ENCODE data around the gene SCRG1.

Gene SCRG1

GRCh38 chr4:173398779-173399415 is at the start of gene SCRG1:
TSS of gene SCRG1 (minus strand) at chr4:173399116. CDS start at chr4:173391414, 7,702 bp downstream.
- no peak for TF ChIP-seq GATA2 (IDR thresholded peaks at IDR 0.05; ENCODE audit: low read depth, low read length)
- no peak for TF ChIP-seq GATA3 (IDR thresholded peaks at IDR 0.05; ENCODE audit: low read depth, low read length)

- TF ChIP-seq GATA2 (IDR thresholded peaks at IDR 0.05; ENCODE audit: low read depth, low read length) (no peak), GATA3 (IDR thresholded peaks at IDR 0.05; ENCODE audit: low read depth, low read length) (no peak)
These were observed 49.2 kb upstream of the SCRG1 start for GRCh38 chr4:173448103-173448502.

- TF ChIP-seq GATA2 (IDR thresholded peaks at IDR 0.05; ENCODE audit: low read depth, low read length) (no peak), GATA3 (IDR thresholded peaks at IDR 0.05; ENCODE audit: low read depth, low read length) (no peak)
These were observed 47.5 kb upstream of the SCRG1 start for GRCh38 chr4:173446416-173446815.

GRCh38 chr4:173443121-173443520 is 44.2 kb upstream of the SCRG1 start:
- TF ChIP-seq GATA3 (IDR thresholded peaks at IDR 0.05; ENCODE audit: low read depth, low read length) (no peak), GATA2 (IDR thresholded peaks at IDR 0.05; ENCODE audit: low read depth, low read length) (no peak)

GRCh38 chr4:173442223-173442932 is 43.5 kb upstream of the SCRG1 start:
- TF ChIP-seq GATA2 (IDR thresholded peaks at IDR 0.05; ENCODE audit: low read depth, low read length) (no peak), GATA3 (IDR thresholded peaks at IDR 0.05; ENCODE audit: low read depth, low read length) (no peak)

- TF ChIP-seq GATA3 (IDR thresholded peaks at IDR 0.05; ENCODE audit: low read depth, low read length) (no peak), GATA2 (IDR thresholded peaks at IDR 0.05; ENCODE audit: low read depth, low read length) (no peak)
These were observed 42.0 kb upstream of the SCRG1 start for GRCh38 chr4:173440888-173441287.

- TF ChIP-seq GATA2 (IDR thresholded peaks at IDR 0.05; ENCODE audit: low read depth, low read length) (no peak), GATA3 (IDR thresholded peaks at IDR 0.05; ENCODE audit: low read depth, low read length) (no peak)
These were observed 37.9 kb upstream of the SCRG1 start for GRCh38 chr4:173436771-173437265.

GRCh38 chr4:173436149-173436579 is 37.2 kb upstream of the SCRG1 start:
- TF ChIP-seq GATA3 (IDR thresholded peaks at IDR 0.05; ENCODE audit: low read depth, low read length) = no peak
- no peak for TF ChIP-seq GATA2 (IDR thresholded peaks at IDR 0.05; ENCODE audit: low read depth, low read length)

- TF ChIP-seq GATA2 (IDR thresholded peaks at IDR 0.05; ENCODE audit: low read depth, low read length) (no peak), GATA3 (IDR thresholded peaks at IDR 0.05; ENCODE audit: low read depth, low read length) (no peak)
These were observed 35.3 kb upstream of the SCRG1 start for GRCh38 chr4:173434231-173434630.

- no peak for TF ChIP-seq GATA3 (IDR thresholded peaks at IDR 0.05; ENCODE audit: low read depth, low read length)
- no peak for TF ChIP-seq GATA2 (IDR thresholded peaks at IDR 0.05; ENCODE audit: low read depth, low read length)
These were observed 34.5 kb upstream of the SCRG1 start for GRCh38 chr4:173433447-173433846.

- TF ChIP-seq GATA3 (IDR thresholded peaks at IDR 0.05; ENCODE audit: low read depth, low read length) (no peak), GATA2 (IDR thresholded peaks at IDR 0.05; ENCODE audit: low read depth, low read length) (no peak)
These were observed 33.5 kb upstream of the SCRG1 start for GRCh38 chr4:173432430-173432829.

- TF ChIP-seq GATA2 (IDR thresholded peaks at IDR 0.05; ENCODE audit: low read depth, low read length) = no peak
- TF ChIP-seq GATA3 (IDR thresholded peaks at IDR 0.05; ENCODE audit: low read depth, low read length) = no peak
These were observed 27.1 kb upstream of the SCRG1 start for GRCh38 chr4:173426064-173426463.

GRCh38 chr4:173424899-173425805 is 26.2 kb upstream of the SCRG1 start:
- no peak for TF ChIP-seq GATA3 (IDR thresholded peaks at IDR 0.05; ENCODE audit: low read depth, low read length)
- no peak for TF ChIP-seq GATA2 (IDR thresholded peaks at IDR 0.05; ENCODE audit: low read depth, low read length)

GRCh38 chr4:173420801-173421200 is 21.9 kb upstream of the SCRG1 start:
- TF ChIP-seq GATA2 (IDR thresholded peaks at IDR 0.05; ENCODE audit: low read depth, low read length) (no peak), GATA3 (IDR thresholded peaks at IDR 0.05; ENCODE audit: low read depth, low read length) (no peak)
